DND-41 (cell line): ENCODE results near the gene RASD1.

Source experiments
- CTCF ChIP-seq: IDR thresholded peaks from 2 replicates; pipeline ENCODE4 v1.5.1; 2012; ENCODE audit warnings: borderline replicate concordance, low read length, moderate library complexity, mild to moderate bottlenecking; ENCODE audit not compliant: poor library complexity, severe bottlenecking; ENCODE audit errors: extremely low read depth
- EZH2 ChIP-seq: IDR thresholded peaks from 3 replicates; pipeline ENCODE4 v1.6.1; 2012; ENCODE audit warnings: borderline replicate concordance, low read depth, mild to moderate bottlenecking, moderate library complexity, low read length, inconsistent platforms; ENCODE audit not compliant: severe bottlenecking

DNA sequence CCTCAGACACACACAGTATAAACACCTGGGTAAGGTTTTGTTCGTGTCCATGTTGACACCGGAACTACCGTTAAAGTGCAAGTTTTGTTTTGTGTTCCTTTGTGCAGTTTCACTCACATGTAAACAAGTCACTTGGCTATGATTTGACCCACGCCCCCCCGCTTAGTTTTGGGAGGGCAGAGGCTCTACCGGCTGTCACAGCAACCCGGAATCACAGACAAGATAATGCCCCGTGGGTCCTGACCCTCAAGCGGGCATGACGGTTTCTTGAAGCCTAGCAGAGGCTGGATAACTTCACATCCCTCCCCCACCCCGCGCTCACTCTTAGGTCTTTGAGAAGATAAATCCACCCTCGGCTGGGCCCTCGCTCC lies 1.7 kb downstream of the RASD1 start:
- TF ChIP-seq CTCF (no peak), EZH2 (no peak)
